Ishikawa (cell line): ENCODE data around the gene SMYD3.

Experiments
- CEBPB ChIP-seq: IDR thresholded peaks from 2 replicates; pipeline ENCODE4 v1.6.1; 2012
- CREB1 ChIP-seq: IDR thresholded peaks from 2 replicates; pipeline ENCODE4 v1.6.1; 2012; ENCODE audit warnings: low read depth
- EGR1 ChIP-seq: IDR thresholded peaks from 2 replicates; pipeline ENCODE4 v1.6.1; 2012
- EP300 ChIP-seq: IDR thresholded peaks from 2 replicates; pipeline ENCODE4 v1.6.1; 2012; ENCODE audit warnings: borderline replicate concordance
- FOXM1 ChIP-seq: IDR thresholded peaks from 2 replicates; pipeline ENCODE4 v1.6.1; 2012; ENCODE audit warnings: low read depth, borderline replicate concordance
- NFIC ChIP-seq: IDR thresholded peaks from 2 replicates; pipeline ENCODE4 v1.6.1; 2012
- RAD21 ChIP-seq: IDR thresholded peaks from 2 replicates; pipeline ENCODE4 v1.6.1; 2012; ENCODE audit warnings: low read depth
- TAF1 ChIP-seq: IDR thresholded peaks from 2 replicates; pipeline ENCODE4 v1.6.1; 2012; ENCODE audit warnings: low read depth, mild to moderate bottlenecking
- TCF12 ChIP-seq: IDR thresholded peaks from 2 replicates; pipeline ENCODE4 v1.6.1; 2012; ENCODE audit warnings: low read depth
- TEAD4 ChIP-seq: IDR thresholded peaks from 2 replicates; pipeline ENCODE4 v1.6.1; 2012
- YY1 ChIP-seq: IDR thresholded peaks from 2 replicates; pipeline ENCODE4 v1.6.1; 2012; ENCODE audit warnings: low read depth
- ZBTB7A ChIP-seq: IDR thresholded peaks from 2 replicates; pipeline ENCODE4 v1.6.1; 2012; ENCODE audit warnings: low read depth
- TF ChIP-seq, protein P1 (sequence below): IDR thresholded peaks from 2 replicates; pipeline ENCODE4 v1.6.1; 2012
- TF ChIP-seq, protein P2 (sequence below): IDR thresholded peaks from 2 replicates; pipeline ENCODE4 v1.6.1; 2012
- TF ChIP-seq, protein P3 (sequence below): IDR thresholded peaks from 2 replicates; pipeline ENCODE4 v1.6.1; 2012; ENCODE audit warnings: low read depth, mild to moderate bottlenecking

SMYD3 gene

GRCh38 chr1:245901037-245901436 lies 606.0 kb downstream of the SMYD3 start:
- TF ChIP-seq FOXM1 (no peak), CREB1 (no peak), TEAD4 (no peak)
- TF ChIP-seq, protein P1, sequence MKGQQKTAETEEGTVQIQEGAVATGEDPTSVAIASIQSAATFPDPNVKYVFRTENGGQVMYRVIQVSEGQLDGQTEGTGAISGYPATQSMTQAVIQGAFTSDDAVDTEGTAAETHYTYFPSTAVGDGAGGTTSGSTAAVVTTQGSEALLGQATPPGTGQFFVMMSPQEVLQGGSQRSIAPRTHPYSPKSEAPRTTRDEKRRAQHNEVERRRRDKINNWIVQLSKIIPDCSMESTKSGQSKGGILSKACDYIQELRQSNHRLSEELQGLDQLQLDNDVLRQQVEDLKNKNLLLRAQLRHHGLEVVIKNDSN, result no peak

- TF ChIP-seq ZBTB7A (no peak), NFIC (no peak), CEBPB (no peak)
These were observed 608.5 kb downstream of the SMYD3 start for GRCh38 chr1:245898581-245898980.

- no peak for TF ChIP-seq CREB1
- no peak for TF ChIP-seq YY1
- no peak for TF ChIP-seq EP300
These were observed 610.8 kb downstream of the SMYD3 start for GRCh38 chr1:245896258-245896657.

DNA sequence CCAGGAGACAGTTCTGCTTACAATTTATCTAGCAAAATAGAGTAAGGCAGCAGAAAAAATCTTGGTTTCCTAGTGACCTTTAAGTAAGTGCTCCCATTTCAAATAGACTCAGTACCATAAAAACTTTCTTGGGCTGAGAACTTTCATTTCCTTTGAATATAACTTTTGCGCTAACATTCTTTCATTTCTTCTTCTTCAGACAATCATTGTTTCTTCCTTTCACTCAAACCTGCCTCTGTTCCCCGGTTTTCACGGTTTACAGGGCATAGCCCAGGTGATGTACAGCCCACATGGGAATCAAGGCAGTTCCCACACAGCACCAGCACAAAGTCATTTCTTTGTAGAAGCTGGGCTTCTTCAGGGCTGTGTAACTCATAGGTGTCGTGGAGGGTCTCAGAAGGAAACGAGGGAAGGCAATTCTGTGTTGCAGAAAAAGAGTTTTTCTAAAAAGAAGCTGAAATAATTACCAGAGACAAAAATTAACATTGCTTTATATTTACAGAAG lies 611.6 kb downstream of the SMYD3 start:
- TF ChIP-seq EP300, result no peak
- no peak for TF ChIP-seq NFIC
- no peak for TF ChIP-seq TEAD4
- no peak for TF ChIP-seq EGR1
- no peak for TF ChIP-seq TAF1
- no peak for TF ChIP-seq TCF12
- TF ChIP-seq, protein P1, result no peak

DNA sequence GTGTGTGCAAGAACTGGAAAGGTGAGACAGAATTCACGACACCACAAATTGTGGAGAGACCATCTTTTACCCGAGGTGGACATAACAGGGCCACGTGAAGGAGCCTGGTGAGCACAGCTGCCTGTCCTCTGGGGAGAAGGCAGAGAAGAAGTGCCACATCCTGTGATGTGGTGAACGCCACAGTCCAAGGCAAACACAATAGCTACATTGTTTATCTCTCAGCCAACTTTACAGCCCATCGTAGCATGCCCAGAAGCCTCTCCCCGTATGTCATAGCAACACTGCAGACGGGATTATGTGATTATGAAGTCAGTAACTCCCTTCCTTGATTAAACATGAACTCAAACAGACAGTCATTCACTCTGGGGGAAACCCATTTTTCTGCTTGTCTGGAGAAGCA lies 612.2 kb downstream of the SMYD3 start:
- TF ChIP-seq YY1 (no peak), FOXM1 (no peak), EGR1 (no peak), ZBTB7A (no peak), EP300 (no peak), TEAD4 (no peak), RAD21 (no peak), TAF1 (no peak), NFIC (no peak), CEBPB (no peak), CREB1 (no peak), TCF12 (no peak)
- TF ChIP-seq, protein P2, sequence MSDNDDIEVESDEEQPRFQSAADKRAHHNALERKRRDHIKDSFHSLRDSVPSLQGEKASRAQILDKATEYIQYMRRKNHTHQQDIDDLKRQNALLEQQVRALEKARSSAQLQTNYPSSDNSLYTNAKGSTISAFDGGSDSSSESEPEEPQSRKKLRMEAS, result no peak
- TF ChIP-seq, protein P1, result no peak
- TF ChIP-seq, protein P3, sequence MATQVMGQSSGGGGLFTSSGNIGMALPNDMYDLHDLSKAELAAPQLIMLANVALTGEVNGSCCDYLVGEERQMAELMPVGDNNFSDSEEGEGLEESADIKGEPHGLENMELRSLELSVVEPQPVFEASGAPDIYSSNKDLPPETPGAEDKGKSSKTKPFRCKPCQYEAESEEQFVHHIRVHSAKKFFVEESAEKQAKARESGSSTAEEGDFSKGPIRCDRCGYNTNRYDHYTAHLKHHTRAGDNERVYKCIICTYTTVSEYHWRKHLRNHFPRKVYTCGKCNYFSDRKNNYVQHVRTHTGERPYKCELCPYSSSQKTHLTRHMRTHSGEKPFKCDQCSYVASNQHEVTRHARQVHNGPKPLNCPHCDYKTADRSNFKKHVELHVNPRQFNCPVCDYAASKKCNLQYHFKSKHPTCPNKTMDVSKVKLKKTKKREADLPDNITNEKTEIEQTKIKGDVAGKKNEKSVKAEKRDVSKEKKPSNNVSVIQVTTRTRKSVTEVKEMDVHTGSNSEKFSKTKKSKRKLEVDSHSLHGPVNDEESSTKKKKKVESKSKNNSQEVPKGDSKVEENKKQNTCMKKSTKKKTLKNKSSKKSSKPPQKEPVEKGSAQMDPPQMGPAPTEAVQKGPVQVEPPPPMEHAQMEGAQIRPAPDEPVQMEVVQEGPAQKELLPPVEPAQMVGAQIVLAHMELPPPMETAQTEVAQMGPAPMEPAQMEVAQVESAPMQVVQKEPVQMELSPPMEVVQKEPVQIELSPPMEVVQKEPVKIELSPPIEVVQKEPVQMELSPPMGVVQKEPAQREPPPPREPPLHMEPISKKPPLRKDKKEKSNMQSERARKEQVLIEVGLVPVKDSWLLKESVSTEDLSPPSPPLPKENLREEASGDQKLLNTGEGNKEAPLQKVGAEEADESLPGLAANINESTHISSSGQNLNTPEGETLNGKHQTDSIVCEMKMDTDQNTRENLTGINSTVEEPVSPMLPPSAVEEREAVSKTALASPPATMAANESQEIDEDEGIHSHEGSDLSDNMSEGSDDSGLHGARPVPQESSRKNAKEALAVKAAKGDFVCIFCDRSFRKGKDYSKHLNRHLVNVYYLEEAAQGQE, result no peak

DNA sequence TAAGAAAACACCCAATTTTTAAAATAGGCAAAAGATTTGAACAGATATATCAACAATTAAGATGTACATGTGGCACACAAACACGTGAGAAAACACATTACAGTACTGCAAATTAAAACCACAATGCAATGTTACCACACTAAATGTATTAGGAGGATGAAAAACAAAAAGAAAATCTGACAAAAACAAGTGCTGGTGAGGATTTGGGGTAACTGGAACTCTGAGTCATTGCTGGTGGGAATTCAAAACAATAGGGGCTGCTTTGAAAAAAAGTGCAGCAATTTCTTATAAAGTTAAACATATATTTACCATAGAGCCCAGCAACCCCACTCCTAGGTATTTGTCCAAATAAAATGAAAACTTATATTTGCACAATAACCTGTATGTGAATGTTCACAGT lies 614.1 kb downstream of the SMYD3 start:
- TF ChIP-seq, protein P3, result no peak
- TF ChIP-seq EGR1, result no peak
- no peak for TF ChIP-seq CEBPB
- no peak for TF ChIP-seq TCF12
- TF ChIP-seq FOXM1, result no peak
- TF ChIP-seq TEAD4, result no peak
- no peak for TF ChIP-seq YY1
- TF ChIP-seq RAD21, result no peak
- TF ChIP-seq, protein P1, result no peak
- TF ChIP-seq TAF1, result no peak
- no peak for TF ChIP-seq CREB1
- no peak for TF ChIP-seq ZBTB7A
- no peak for TF ChIP-seq NFIC
- TF ChIP-seq, protein P2, result no peak
- no peak for TF ChIP-seq EP300
